GM12891 (cell line): ENCODE measurements around the gene STIM1.

Source experiments
- PAX5 ChIP-seq: IDR thresholded peaks from 2 replicates; pipeline ENCODE4 v1.6.1; 2011; ENCODE audit warnings: low read length, moderate library complexity, mild to moderate bottlenecking; ENCODE audit not compliant: insufficient read depth, severe bottlenecking
- POLR2A ChIP-seq: IDR thresholded peaks from 2 replicates; pipeline ENCODE4 v1.6.1; 2011; ENCODE audit warnings: low read depth, low read length, control low read depth
- POLR2AphosphoS5 ChIP-seq: IDR thresholded peaks from 2 replicates; pipeline ENCODE4 v1.6.1; 2011; ENCODE audit warnings: low read depth, low read length, control low read depth
- POU2F2 ChIP-seq: IDR thresholded peaks from 2 replicates; pipeline ENCODE4 v1.6.1; 2011; ENCODE audit warnings: low read depth, mild to moderate bottlenecking, control low read depth, low read length, moderate library complexity
- SPI1 ChIP-seq: IDR thresholded peaks from 2 replicates; pipeline ENCODE4 v1.6.1; 2011; ENCODE audit warnings: low read depth, low read length, control low read depth
- TAF1 ChIP-seq: IDR thresholded peaks from 2 replicates; pipeline ENCODE4 v1.6.1; 2011; ENCODE audit warnings: low read depth, low read length, control low read depth

- TF ChIP-seq POLR2AphosphoS5 (no peak), POLR2A (no peak), SPI1 (no peak), TAF1 (no peak), PAX5 (no peak), POU2F2 (no peak)
These were observed 25.4 kb upstream of the STIM1 start for GRCh38 chr11:3830088-3830487.
